Ramos (cell line): ENCODE results near the gene VENTX.

ENCODE experiments used
- in situ Hi-C: fragments of 300-500 bp; cut with MboI; formaldehyde crosslinking; loops from one replicate; pipeline ENCODE4 v1.14.3; 2022; ENCODE audit warnings: low sequenced_read_pairs; ENCODE audit not compliant: unreplicated experiment

The VENTX gene

GRCh38 chr10:133281628-133282372 lies 44.1 kb downstream of the VENTX start:
- in situ Hi-C loops = no loop called here

GRCh38 chr10:133282846-133283390 lies 45.3 kb downstream of the VENTX start:
- in situ Hi-C loops = no loop called here

GRCh38 chr10:133283931-133284330 lies 46.3 kb downstream of the VENTX start:
- in situ Hi-C loops = no loop called here

DNA sequence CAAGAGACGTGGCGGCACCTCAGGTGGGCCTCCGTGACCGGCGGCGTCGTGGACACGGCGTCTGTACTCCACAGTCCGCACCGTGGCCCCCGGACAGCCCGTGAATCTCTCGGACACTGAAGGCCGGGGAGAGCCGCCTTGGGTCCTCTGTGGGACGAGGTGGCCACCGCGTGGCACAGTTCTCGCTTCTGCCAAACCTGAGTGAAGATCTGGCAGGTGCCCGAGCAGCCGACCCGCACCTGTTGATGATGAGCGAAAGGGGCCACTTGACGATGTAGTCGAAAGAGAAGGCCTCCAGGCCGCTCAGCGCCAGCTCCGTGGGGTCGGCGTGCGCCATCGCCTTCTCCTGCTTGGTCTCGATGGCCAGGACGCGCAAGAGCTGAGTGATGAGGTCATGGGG lies 47.6 kb downstream of the VENTX start:
- in situ Hi-C loops = no loop called here

DNA sequence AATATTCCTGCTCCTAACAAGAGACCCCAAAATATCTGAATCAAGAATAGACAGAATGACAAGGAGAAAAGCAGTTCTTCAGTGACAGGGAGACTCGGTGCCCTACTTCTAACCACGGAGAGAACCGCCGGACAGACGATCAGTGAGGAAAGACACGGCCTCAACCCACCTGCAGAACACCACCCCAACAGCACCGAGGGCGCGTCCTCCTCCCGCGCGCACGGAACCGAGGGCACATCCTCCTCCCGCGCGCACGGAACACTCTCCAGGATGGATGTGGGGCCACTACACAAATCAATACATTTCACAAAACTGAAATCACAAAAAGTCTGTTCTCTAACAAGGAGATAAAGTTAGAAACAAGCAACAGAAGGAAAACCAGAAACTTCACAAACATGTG lies 48.7 kb downstream of the VENTX start:
- in situ Hi-C loops = no loop called here

- in situ Hi-C loops = no loop called here
Observed at GRCh38 chr10:133287832-133288500, 50.3 kb downstream of the VENTX start.

DNA sequence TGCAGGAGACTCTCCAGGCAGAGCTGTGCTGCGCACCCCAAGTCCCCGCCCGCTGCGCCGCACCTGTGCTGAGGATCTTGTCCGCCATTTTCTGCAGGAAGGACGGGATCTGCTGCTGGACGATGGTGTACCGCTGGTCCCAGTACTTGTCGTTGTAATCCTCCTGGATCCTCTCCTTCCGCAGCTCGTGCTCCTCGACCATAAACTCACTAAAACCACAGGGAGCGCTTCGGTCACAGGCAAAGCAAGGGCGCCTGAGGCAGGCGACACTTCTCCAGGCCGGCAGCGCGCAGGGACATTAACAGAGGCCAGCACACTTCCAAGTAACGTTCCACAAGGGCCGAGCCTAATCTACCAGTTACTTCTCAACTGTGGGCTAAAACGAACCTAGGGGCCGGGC lies 52.1 kb downstream of the VENTX start:
- in situ Hi-C loops = no loop called here
